ENCODE data around the gene C17orf107. TPM values are rescaled to one million over a fixed set of nuclear protein-coding genes. Genes with fewer than 3 reads are reported as not detected.

The C17orf107 gene
- total RNA-seq, 4 donors from 2014 or later = 0.38 to 2.2 (median 0.87) TPM

GRCh38 chr17:4940555-4941318 lies 41.4 kb downstream of the C17orf107 start:
- TF ChIP-seq CTCF (IDR thresholded peaks at IDR 0.05; ENCODE audit: low read depth) = no peak

DNA sequence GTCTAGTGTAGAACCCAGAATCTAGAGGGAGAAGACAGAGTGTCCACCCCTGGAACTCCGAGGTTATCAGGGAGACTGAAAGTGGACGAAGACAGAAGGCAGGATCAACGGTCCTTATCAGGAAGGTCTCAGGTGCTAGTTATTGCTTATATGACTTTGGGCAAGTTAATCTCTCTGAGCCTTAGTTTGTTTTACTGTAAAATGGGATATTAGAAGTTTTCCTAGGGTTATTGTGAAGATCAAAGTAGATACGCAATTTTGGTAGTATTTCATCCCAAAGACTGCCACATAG lies 41.9 kb downstream of the C17orf107 start:
- TF ChIP-seq CTCF (IDR thresholded peaks at IDR 0.05; ENCODE audit: low read depth) = no peak

- no peak for TF ChIP-seq CTCF (IDR thresholded peaks at IDR 0.05; ENCODE audit: low read depth)
Observed at GRCh38 chr17:4942760-4943508, 43.6 kb downstream of the C17orf107 start.

- TF ChIP-seq CTCF (IDR thresholded peaks at IDR 0.05; ENCODE audit: low read depth) = no peak
Observed at GRCh38 chr17:4944163-4944553, 44.8 kb downstream of the C17orf107 start.

GRCh38 chr17:4944554-4945175 lies 45.3 kb downstream of the C17orf107 start:
- no peak for TF ChIP-seq CTCF (IDR thresholded peaks at IDR 0.05; ENCODE audit: low read depth)

DNA sequence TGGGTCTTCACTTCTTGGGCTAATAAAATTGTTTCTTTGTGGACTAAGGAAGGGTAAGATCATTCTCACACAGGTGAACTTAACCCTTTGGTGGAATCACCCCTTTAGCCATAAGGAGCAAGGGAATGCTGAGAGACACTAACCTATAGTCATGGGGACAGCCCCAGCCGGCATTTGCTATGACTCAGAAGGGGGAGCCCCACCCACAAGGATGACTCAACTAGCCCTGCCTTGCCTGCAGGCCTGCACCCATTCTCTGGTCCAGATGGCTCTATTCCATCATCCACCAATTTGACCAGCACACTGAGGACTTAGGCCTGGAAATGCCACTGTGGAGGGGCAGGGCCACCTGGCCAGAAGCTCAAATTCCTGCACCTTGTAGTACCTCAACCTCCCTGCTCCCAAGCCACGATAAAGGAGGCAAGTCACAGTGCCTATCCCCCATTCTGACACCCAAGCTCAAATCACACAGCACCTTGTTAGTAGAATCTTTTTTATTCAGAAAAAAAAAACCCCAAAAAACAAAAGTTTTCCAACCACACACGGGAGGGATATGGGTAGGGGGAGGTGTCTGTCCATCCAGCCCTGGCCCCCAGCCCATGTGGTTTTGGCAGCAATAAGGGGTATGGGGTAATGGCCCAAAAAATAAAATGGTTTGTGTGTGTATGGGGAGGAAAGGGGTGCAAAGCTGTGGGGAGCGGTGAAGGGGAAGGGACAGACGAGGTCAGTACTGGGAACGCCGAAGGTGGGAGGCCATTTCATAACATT lies 46.0 kb downstream of the C17orf107 start:
- no peak for TF ChIP-seq CTCF (IDR thresholded peaks at IDR 0.05; ENCODE audit: low read depth)

GRCh38 chr17:4945944-4946280 lies 46.6 kb downstream of the C17orf107 start:
- TF ChIP-seq CTCF (IDR thresholded peaks at IDR 0.05; ENCODE audit: low read depth) = no peak

All from subcutaneous adipose tissue (tissue), 4 donors.